GM18868 (cell line): ENCODE measurements around the gene DMXL2.
"Not testable (repeated sequence)": the region's sequence is repeated elsewhere in the genome, so short reads cannot be mapped to it uniquely, and the experiment has no call there.

Source experiments
- ATAC-seq: cut with Tn5 transposase; IDR thresholded peaks from one replicate; pipeline ENCODE4 v1.9.1; 2021; ENCODE audit warnings: mild to moderate bottlenecking, moderate library complexity; ENCODE audit not compliant: unreplicated experiment

The DMXL2 gene

DNA sequence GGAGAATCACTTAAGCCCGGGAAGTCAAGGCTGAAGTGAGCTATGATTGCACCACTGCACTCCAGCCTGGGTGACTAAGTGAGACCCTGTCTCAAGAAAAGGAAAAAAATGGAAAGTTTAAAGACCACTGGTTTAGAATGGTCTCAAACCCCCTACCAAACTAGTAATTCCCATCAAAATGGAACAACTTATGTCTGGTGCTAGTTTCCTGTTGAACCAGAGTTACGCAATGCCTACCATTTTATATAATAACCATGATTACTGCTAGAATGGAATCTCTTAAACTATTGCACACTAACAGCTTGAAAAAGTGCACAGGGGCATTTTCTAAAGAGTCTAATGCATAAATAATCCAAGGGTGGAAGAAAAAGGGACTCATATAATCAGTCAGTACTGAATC, 43.6 kb downstream of the DMXL2 start:
- no peak for ATAC-seq

DNA sequence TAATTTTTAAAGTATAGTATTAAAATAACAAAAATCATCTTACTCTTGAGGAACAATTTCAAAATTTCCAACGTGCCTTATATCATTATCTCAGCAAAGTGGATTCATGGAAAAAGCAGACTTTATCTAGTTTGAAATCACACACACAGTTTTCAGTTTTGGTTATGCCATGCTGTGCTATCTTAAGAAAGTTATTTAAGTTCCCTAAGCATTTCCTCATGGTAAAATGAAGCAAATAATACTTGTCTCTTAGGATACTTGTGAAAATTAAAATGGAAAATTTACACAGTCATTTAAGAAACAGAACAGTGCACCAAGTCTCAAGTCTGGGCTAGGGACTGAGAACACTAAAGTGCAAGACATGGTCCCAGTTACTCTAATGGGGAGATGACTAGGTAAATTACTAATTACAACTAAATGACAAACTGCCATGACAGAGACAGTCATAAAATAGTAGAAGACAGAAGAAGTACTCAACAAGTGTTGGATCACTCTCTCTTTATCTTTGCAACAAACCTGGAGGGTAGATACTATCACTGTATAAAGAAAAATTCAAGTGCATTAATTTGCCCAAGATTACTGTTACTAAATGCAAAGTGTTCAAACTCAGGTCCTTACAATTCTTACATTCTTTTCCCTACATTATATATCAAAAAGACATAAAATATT, 44.8 kb downstream of the DMXL2 start:
- no peak for ATAC-seq

DNA sequence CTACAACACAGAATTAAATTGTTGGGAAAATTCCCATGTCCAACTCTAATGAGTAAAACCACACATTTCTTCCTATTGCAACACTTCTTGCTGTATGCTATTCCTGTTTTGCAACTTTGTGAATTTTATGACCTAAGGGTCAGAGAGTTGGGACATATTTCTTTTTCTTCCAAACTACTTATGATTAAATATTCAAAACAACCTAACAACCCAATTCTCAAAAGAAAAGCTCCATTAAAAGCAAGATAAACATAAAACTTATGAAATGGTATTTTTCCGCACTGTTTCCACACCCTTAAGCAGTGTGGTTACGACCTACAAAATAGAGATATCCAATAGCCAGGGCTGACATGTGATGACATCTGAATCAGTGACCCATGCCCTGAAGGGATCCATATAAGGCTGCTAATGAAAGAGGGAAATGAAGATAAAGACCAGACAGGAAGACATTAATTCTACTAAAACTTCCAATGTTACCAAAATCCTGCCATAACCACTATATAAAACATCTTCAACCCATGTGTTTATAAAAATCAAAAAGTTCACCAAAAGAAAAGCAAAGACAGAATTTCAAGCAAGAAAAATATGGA, 45.6 kb downstream of the DMXL2 start:
- ATAC-seq: no peak

DNA sequence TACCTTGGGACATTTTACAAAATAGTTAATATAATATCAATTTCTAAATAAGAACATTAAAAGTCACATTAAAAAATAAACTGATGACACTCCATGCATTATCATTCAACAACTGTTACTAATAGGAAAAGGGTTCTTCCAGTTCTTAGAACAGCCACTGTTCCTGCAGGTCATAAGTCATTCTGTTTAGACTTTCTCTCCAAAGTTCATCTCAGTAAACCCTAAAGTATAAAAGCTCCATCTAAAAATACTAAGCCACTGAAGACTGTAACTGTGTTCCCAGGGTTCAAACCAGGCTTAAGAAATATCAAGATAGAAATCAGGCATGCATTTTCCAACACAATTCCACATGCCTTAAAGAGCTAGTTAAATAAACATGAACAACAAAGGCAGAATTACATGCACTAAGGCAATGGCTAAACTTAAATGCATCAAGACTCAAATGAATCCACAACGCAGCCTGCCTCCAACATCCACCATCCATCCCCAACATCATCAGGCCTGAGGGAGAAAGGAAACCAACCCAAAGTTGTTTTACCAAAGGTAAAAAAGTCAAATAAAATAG, 46.2 kb downstream of the DMXL2 start:
- ATAC-seq: no peak

DNA sequence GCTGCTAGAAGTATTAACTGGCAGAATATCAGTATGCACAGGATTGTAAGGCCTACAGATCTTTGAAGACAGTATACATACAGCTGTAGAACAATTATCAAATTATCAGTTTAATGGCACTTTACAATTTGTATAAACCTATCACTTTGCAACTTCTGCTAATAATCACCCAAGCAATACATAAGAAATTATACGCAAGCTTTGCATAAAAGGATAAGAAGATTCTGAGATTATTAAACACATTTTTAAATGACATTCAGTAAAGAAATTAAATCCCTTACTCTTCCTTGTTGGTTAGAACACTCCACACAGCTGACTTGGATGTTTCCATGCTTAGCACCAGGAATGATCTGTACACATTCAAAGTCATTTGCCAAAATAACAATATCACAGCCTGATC, 46.8 kb downstream of the DMXL2 start:
- no peak for ATAC-seq

DNA sequence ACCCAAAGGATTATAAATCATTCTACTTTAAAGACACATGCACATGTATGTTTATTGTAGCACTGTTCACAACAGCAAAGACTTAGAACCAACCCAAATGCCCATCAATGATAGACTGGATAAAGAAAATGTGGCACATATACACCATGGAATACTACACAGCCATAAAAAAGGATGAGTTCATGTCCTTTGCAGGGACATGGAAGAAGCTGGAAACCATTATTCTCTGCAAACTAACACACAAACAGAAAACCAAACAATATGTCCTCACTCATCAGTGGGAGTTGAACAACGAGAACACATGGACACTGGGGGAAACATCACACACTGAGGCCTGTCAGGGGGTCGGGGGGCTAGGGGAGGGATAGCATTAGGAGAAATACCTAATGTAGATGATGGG, 49.2 kb downstream of the DMXL2 start:
- ATAC-seq: not testable (repeated sequence)

DNA sequence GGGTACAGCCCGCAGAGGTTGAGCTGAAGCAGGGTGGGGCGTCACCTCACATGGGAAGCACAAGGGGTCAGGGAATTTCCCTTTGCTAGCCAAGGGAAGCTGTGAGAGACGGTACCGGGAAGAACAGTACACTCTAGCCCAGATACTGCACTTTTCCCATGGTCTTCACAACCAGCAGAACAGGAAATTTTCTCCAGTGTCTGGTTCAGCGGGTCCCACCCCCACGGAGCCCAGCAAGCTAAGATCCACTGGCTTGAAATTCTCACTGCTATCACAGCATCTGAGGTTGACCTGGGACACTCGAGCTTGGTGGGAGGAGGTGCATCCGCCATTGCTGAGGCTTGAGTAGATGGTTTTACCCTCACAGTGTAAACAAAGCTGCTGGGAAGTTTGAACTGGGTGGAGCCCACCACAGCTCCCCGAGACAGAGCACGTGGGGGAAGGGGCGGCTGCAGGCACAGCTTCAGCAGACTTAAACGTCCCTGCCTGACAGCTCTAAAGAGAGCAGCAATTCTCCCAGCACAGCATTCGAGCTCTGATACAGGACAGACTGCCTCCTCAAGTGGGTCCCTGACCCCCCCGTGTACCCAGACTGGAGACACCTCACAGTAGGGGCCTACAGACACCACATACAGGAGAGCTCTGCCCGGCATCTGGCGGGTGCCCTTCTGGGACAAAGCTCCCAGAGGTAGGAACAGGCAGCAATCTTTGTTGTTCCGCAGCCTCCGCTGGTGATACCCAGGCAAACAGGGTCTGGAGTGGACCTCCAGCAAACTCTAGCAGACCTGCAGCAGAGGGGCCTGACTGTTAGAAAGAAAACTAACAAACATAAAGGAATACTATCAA, 53.4 kb downstream of the DMXL2 start:
- ATAC-seq: not testable (repeated sequence)

DNA sequence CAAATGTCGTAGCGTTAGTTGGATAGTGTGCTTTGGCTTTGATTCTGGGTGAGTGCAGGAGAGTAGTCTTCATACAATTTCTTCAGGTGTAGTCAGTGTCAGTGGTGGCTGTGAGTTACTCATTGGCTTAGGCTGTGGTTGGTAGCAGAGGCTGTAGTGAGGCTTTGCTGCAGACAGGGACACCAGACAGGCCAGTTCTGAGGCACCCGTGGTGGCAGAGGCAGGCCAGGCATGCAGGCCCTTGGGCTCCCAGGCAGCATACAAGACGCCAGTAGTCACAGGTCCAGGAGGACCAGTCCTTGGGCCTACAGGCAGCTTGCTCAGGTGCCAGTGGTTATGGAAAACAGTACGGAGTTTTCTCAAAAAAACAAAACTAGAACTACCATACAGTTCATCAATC, 61.3 kb downstream of the DMXL2 start:
- no peak for ATAC-seq

DNA sequence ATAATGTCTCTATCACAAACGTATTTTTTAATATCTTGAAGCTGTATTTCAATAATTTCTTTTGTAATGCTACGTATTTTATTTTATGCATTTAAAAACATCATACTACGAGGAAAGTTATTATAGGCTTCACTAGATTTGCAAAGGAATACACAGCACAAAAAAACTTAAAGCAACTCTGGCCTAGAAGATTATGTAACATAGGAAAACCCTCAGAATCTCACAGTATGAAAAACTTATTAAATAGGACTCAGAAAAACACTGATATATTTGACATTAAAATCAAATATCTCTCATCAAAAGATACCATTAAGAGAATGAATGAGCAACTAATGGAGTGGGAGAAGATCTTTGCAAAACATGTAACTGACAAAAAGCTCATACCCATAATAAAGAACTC, 63.7 kb downstream of the DMXL2 start:
- ATAC-seq: no peak

DNA sequence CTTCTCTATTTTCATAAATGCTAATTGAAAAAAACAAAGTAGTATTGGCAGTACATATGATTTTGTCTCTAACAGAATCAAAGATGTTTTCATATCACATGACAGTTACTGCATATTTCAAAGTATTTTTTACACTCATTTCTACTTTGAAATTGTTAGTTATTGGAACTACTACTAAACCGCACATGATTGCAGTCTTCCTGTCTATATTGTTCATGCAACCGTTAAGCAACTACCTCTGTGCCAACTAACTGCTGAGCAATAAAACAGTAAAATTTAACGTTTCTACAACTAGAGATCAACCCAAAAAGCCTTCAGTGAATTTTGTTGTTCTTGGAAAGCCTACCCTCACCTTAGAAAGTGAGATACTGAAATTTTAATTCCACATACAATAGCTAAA, 64.2 kb downstream of the DMXL2 start:
- ATAC-seq: no peak

DNA sequence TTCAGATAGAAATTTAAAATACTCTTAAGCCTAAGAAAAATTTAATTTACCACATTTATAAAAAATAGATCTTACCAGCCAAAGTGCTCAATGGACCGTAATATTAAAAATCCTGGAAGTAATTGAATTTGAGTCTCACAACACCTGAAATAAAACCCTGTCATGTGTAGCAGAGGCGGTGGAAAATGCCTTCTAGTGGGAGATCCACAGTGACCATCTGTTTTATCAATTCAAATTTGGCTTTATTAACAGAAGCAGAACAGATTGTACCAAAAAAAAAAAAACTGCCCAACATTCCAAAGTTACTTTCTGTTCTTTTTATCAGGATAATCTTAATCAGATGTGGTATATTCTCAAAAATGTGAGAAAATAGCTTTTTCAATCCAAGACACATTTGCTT, 71.7 kb downstream of the DMXL2 start:
- ATAC-seq: no peak

DNA sequence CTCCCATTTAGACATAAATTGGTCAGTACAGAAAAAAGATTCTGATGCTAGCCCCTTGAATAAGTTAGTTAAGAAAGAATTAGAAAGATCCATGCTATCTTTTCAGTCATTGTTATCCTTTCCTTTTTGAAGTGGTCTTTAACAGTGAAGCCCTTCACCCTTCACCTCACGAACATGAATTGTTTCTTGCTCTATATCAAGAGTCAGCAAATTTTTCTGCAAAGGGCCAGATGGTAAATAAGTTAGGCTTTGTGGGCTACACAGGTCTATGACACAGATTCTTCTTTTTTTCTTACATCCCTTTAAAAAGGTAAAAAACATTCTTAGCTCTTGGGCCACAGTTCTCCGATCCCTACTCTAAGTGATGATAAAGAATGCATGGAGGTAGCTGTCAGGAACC, 74.9 kb downstream of the DMXL2 start:
- no peak for ATAC-seq

DNA sequence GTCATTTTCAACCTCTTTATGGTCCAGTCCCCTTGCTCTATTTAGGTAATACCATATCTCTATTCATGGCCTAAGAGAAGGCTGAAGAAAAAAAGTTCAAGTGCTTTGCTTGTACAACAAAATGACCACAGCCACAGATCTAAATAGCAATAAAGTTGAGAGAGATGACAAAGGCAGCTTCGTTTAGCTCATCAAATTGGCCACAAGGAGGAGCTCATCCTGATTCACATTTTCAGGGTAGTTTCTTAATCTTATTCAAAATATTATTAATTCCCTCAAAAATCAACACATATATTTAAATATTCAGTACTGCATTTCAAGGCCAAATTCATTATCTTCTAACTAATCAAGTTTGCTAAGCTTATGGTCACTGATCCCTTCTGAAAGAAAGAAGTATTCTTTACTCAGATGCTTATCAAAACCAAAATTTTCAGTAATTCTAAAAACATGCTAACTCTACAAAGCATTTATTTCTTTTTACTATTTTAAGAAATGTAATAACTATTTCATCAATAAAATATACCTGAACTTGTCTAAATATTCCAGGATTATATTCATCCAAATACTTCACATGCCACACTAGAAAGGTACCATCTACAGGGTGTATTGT, 85.5 kb downstream of the DMXL2 start:
- no peak for ATAC-seq

DNA sequence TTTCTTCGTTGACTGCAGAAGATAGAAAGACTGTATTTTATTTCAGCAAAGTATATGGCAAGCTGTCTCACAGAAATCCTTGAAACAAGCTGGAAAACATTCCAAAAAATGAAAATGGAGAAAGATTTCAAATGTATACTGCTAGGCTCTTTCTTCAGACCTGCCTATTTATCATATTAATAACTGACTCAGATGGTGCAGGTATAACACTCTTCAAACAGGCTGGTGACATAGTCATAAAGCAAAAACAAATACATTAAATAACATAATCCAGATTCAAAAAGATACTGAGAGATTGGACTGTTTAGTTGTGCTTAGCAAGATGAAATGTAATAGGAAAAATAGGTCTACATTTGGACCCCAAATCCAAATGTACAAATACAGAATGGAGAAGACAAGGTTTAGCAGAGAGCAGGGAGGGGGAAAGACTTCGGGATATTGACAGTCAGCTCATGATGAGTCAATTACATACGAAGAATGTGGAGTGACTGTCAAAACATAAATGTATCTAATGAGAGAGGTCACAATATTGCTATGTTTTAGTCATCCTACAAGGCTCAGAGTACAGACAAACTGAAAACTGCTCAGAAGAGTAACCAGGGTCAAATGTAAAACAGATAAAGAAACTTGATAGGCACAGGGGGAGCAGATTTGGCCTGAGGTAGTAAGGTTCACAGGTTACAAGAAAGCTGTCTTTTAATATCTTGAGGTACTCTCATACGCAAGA, 88.7 kb downstream of the DMXL2 start:
- ATAC-seq: no peak

DNA sequence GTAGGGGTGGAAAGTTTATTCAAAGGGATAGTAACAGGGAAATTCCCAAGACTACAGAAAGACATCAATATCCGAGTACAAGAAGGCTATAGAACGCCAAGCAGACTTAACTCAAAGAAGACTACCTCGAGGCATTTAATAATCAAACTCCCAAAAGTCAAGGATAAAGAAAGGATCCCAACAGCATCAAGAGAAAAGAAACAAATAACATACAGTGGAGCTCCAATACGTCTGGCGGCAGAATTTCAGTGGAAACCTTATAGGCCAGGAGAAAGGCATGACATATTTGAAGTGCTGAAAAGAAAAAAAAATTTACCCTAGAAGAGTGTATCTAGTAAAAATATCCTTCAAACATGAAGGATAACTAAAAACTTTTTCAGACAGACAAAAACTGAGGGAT, 95.6 kb downstream of the DMXL2 start:
- no peak for ATAC-seq

DNA sequence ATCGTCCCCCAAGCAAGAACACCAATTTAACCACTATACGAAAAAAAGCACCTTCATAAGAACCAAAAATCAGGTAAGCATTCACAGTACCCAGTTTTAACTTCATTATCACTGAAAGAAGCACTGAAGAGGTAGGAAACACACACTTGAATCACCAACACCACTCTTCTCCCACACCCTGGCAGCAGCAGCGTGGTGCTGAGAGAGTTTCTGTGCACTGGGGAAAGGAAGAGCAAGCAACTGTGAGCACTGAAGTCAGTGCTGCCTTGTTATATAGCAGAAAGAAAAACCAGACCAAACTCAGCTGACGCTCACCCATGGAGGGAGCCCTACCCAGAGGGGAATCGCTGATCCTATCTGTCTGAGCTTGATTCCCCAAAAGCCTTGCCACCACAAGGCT, 98.2 kb downstream of the DMXL2 start:
- no peak for ATAC-seq

DNA sequence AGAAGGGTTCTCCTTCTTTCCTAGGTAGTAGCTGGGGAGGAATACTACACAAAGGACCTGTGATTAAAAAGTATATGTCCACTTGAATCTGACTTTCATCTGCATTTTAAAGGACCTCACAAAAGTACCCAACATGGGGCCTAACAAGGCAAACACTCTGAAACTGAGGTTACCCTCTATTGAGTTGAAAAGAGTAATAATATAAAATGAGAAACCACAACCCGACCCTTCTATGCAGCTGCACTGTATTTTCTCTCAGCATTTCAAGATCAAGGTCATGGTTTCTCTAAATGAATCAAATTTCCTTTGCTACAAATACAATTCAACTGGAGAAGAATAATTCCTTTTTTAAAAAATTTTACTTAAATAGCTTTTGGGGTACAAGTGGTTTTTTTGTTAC, 106.3 kb downstream of the DMXL2 start:
- no peak for ATAC-seq

DNA sequence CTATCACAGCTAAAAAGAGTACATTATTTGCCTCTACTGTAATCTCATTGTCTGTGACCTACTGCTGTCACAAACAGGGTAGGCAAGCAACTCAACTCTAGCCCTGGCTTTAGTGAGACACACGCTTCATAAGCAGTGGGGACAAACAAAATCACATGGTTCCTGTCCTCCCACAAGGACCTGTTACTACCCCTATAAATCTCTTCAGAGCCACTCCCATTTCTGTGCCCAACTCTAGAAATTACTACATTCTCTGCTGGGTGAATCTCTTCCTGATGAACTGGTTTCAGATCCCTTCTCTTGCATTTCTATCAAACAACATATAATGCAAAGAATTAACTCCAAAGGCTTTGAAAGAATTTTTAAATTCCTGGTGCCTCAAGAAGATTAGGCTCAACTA, 117.3 kb downstream of the DMXL2 start:
- ATAC-seq: no peak

DNA sequence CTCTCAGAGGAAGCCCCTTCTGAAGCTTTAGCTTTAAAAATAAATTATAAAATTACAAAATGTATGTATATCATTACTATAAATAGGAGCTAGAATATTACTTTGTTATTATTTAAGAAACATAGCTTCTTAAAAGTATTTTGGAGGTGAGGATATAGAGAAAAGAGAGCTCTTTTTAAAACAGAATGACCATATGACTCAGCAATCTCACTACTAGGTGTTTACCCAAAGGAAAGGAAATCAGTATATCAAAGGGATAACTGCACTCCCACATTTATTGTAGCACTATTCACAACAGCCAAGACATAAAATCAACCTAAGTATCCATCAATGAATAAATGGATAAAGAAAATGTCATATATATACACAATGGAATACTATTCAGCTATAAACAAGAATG, 119.6 kb downstream of the DMXL2 start:
- no peak for ATAC-seq

DNA sequence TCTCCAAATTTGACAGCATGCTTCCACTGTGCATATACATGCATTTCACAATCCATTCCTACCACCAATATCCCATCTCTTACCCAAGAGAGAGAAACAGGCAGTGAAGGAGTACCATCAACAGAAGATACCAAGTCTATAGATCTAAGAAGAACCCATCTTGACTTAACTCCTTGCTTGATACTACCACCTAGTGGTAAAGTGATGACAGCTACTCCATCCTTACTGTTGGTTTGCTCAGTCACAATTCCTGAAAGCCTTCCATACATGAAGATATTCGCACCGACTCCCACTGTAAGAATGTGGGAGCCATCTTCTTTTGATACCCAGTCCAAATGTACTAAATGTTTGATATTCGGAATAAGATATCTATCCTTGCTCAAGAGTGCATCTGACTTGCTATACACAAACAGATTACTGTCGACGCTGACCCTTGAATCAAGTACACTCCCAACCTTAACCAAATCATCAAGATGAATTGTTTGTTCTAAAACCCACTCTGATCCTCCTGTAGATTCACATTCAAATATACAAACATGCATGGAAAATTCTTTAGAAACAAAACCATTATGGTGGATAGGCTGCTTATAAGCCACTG, 123.1 kb downstream of the DMXL2 start:
- no peak for ATAC-seq
